Measurements from ENCODE around the gene PELI1.

DNA sequence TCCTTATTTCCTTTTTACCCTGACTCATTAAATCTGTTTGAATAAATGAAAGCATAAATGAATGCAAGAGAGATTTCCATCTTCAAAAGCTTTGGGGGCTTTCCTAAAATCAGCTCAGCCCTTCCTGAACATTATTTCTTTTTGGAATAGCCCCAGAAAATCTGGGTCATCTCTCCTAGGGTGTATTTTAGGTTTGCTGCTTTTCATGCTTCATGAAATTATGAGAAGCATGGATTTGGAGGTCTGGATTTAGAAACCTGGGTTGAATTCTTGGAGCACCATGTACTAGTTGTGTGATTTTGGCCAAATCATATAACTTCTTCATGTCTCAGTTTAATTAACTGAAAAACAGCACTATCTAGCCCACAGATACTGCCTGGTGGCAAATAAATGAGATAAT, 24.0 kb upstream of the PELI1 start:
- TF ChIP-seq, protein P1, sequence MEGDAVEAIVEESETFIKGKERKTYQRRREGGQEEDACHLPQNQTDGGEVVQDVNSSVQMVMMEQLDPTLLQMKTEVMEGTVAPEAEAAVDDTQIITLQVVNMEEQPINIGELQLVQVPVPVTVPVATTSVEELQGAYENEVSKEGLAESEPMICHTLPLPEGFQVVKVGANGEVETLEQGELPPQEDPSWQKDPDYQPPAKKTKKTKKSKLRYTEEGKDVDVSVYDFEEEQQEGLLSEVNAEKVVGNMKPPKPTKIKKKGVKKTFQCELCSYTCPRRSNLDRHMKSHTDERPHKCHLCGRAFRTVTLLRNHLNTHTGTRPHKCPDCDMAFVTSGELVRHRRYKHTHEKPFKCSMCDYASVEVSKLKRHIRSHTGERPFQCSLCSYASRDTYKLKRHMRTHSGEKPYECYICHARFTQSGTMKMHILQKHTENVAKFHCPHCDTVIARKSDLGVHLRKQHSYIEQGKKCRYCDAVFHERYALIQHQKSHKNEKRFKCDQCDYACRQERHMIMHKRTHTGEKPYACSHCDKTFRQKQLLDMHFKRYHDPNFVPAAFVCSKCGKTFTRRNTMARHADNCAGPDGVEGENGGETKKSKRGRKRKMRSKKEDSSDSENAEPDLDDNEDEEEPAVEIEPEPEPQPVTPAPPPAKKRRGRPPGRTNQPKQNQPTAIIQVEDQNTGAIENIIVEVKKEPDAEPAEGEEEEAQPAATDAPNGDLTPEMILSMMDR (IDR thresholded peaks at IDR 0.05; ENCODE audit: poor library complexity) = no peak
- TF ChIP-seq EZH2 (IDR thresholded peaks at IDR 0.05; ENCODE audit: borderline replicate concordance) (no peak), EZH2phosphoT487 (IDR thresholded peaks at IDR 0.05; ENCODE audit: low read depth, severe bottlenecking, unreplicated experiment) (no peak)

All from hepatocyte (in vitro differentiated cells).